ENCODE data around the gene BTBD1. TPM values are rescaled to one million over a fixed set of nuclear protein-coding genes. Genes with fewer than 3 reads are reported as not detected.

Gene BTBD1
- 10 to 100 TPM; 35.9 to 37.0 TPM for total RNA-seq
- 37.5 TPM for polyA plus RNA-seq (2013, experiment 1 of 2)
- 38.6 TPM for polyA plus RNA-seq (2013, experiment 2 of 2)
- long read RNA-seq, experiment 1, transcript BTBD1-201 (8 exons, 3,297 nt): major isoform, 12 of 29 reads
- long read RNA-seq, experiment 1, partial matches to known transcripts: 3 of 29 reads
- long read RNA-seq, experiment 1, other reads (novel, unspliced or antisense): 14 of 29 reads
- long read RNA-seq, experiment 2, transcript BTBD1-201 (8 exons, 3,297 nt): major isoform, 149 of 176 reads
- long read RNA-seq, experiment 2, partial matches to known transcripts: 11 of 176 reads
- long read RNA-seq, experiment 2, other reads (novel, unspliced or antisense): 16 of 176 reads
- long read RNA-seq, experiment 3, transcript BTBD1-201 (8 exons, 3,297 nt): major isoform, 34 of 37 reads
- long read RNA-seq, experiment 3, partial matches to known transcripts: 0 of 37 reads
- long read RNA-seq, experiment 3, other reads (novel, unspliced or antisense): 3 of 37 reads
- long read RNA-seq, experiment 4, partial matches to known transcripts: 1 of 1 reads
- long read RNA-seq, experiment 4, other reads (novel, unspliced or antisense): 0 of 1 reads

GRCh38 chr15:83066734-83067637, at the start of gene BTBD1:
TSS of gene BTBD1 (minus strand) at chr15:83067252. CDS start at chr15:83067151, 101 bp downstream.
- Histone ChIP-seq H3K4me3 (ENCODE audit: low read length) (peak within 1 kb of the TSS; percentile 95), H3K27me3 (ENCODE audit: control insufficient read depth, insufficient read depth, low read length, poor library complexity, severe bottlenecking) (no peaks in the 10 kb centered on the region), H3K9me3 (ENCODE audit: control insufficient read depth, low read length) (peaks cover 5% of the 10 kb centered on the region), H3K36me3 (ENCODE audit: control insufficient read depth, insufficient read depth, low read length) (peaks cover 7% of the 10 kb centered on the region), H3K9ac (ENCODE audit: extremely low read depth, low read length, poor library complexity, severe bottlenecking) (peak within 1 kb of the TSS; percentile 79), H3K4me1 (ENCODE audit: control insufficient read depth, insufficient read depth, low read length) (no peaks in the 10 kb centered on the region), H3K27ac (ENCODE audit: low read depth, low read length) (peak within 1 kb of the TSS; percentile 78)
- Mint-ChIP-seq H3K9me3 (peaks cover 10% of the 10 kb centered on the region), H3K27me3 (ENCODE audit: insufficient read depth) (no peaks in the 10 kb centered on the region), H3K4me3 (peak within 1 kb of the TSS; percentile 80), H3K36me3 (ENCODE audit: low read depth) (no peaks in the 10 kb centered on the region), H3K27ac (peak within 1 kb of the TSS; percentile 83), H3K4me1 (peaks cover 21% of the 10 kb centered on the region)
- peak; percentile 93 for DNase-seq
- TF ChIP-seq, protein P1, sequence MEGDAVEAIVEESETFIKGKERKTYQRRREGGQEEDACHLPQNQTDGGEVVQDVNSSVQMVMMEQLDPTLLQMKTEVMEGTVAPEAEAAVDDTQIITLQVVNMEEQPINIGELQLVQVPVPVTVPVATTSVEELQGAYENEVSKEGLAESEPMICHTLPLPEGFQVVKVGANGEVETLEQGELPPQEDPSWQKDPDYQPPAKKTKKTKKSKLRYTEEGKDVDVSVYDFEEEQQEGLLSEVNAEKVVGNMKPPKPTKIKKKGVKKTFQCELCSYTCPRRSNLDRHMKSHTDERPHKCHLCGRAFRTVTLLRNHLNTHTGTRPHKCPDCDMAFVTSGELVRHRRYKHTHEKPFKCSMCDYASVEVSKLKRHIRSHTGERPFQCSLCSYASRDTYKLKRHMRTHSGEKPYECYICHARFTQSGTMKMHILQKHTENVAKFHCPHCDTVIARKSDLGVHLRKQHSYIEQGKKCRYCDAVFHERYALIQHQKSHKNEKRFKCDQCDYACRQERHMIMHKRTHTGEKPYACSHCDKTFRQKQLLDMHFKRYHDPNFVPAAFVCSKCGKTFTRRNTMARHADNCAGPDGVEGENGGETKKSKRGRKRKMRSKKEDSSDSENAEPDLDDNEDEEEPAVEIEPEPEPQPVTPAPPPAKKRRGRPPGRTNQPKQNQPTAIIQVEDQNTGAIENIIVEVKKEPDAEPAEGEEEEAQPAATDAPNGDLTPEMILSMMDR (conservative IDR thresholded peaks at IDR 0.05): peak; percentile 33
- WGBS, 2 experiments (ENCODE audit: insufficient coverage in 1 of 2, insufficient read length in 1 of 2): 1% methylated on average over 28 to 90 of the region's 90 CpGs

DNA sequence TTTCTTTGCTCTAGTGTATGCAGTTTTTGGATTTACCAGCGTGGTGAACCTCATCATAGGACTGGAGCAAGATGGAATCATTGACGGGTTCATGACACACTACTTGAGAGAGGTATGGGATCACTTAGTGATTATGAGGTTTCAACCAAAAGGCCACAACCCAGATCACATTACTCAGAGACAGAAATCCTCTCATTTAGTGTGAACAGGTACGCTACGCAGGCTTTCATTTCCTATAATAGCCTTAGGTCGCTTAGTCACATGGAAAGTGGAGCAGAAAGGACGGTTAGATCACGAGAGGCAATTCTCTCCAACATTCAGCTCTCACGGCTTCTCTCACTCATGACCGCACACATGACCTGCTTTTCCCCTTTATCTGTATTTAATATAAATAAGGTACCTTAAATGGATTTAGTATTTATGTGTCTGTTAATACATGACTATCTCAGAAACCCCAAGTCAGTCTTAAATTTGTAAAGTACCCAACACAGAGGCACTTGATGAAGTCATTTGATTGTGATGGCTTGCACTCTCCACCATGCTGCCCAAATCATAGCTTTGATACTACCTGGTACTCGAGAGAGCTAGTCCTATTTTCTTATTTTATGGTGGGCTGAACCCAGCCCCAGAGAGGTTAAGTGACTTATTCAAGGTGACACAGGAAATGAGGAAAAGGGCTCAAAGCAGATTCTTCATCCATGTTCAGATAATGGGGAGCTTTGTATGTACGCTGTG, 48.9 kb upstream of the BTBD1 start:
- no peak overlapping the region for H3K9ac ChIP-seq (ENCODE audit: extremely low read depth, low read length, poor library complexity, severe bottlenecking)
- H3K4me1 Mint-ChIP-seq: no peaks in the 10 kb centered on the region
- no peak for DNase-seq
- H3K36me3 ChIP-seq (ENCODE audit: control insufficient read depth, insufficient read depth, low read length): no peaks in the 10 kb centered on the region
- no peaks in the 10 kb centered on the region for H3K9me3 Mint-ChIP-seq
- 94 to 99% methylated on average over 4 to 9 of the region's 11 CpGs for WGBS, 2 experiments (ENCODE audit: insufficient coverage in 1 of 2, insufficient read length in 1 of 2)
- no peak overlapping the region for H3K4me3 ChIP-seq (ENCODE audit: low read length)
- no peaks in the 10 kb centered on the region for H3K4me1 ChIP-seq (ENCODE audit: control insufficient read depth, insufficient read depth, low read length)
- TF ChIP-seq, protein P1 (conservative IDR thresholded peaks at IDR 0.05): no peak
- H3K36me3 Mint-ChIP-seq (ENCODE audit: low read depth): no peaks in the 10 kb centered on the region
- H3K27me3 ChIP-seq (ENCODE audit: control insufficient read depth, insufficient read depth, low read length, poor library complexity, severe bottlenecking): no peaks in the 10 kb centered on the region
- H3K4me3 Mint-ChIP-seq: no peak overlapping the region
- peaks cover 2% of the 10 kb centered on the region for H3K27me3 Mint-ChIP-seq (ENCODE audit: insufficient read depth)
- H3K27ac ChIP-seq (ENCODE audit: low read depth, low read length): no peak overlapping the region
- H3K9me3 ChIP-seq (ENCODE audit: control insufficient read depth, low read length): no peaks in the 10 kb centered on the region
- no peak overlapping the region for H3K27ac Mint-ChIP-seq

DNA sequence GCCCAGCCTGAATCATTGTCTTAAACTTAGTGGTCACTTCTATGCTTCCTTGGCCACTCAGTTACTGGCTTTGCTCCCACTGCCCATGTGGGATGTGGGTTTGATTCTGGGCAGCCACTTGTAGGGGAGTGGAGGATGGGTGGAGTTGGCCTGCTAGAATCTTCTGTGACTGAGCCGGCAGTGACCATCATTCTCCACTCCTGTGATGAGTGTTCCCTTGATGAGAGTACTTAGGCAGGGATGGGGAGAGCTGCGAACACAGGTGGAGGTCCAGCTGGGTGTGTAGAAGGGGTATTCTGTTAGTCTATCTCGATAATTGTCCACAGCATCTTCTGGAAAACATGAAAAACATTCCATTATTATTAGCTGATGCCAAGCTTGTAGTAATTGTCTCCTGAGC, 48.4 kb upstream of the BTBD1 start:
- H3K9ac ChIP-seq (ENCODE audit: extremely low read depth, low read length, poor library complexity, severe bottlenecking): no peak overlapping the region
- no peaks in the 10 kb centered on the region for H3K36me3 ChIP-seq (ENCODE audit: control insufficient read depth, insufficient read depth, low read length)
- H3K9me3 ChIP-seq (ENCODE audit: control insufficient read depth, low read length): no peaks in the 10 kb centered on the region
- WGBS, 2 experiments (ENCODE audit: insufficient coverage in 1 of 2, insufficient read length in 1 of 2): 86 to 96% methylated on average over 1 to 3 of the region's 3 CpGs
- no peak overlapping the region for H3K27ac ChIP-seq (ENCODE audit: low read depth, low read length)
- Mint-ChIP-seq H3K27ac (no peak overlapping the region), H3K4me1 (no peaks in the 10 kb centered on the region), H3K27me3 (ENCODE audit: insufficient read depth) (peaks cover 5% of the 10 kb centered on the region), H3K9me3 (no peaks in the 10 kb centered on the region), H3K36me3 (ENCODE audit: low read depth) (no peaks in the 10 kb centered on the region), H3K4me3 (no peak overlapping the region)
- no peak overlapping the region for H3K4me3 ChIP-seq (ENCODE audit: low read length)
- DNase-seq: no peak
- H3K27me3 ChIP-seq (ENCODE audit: control insufficient read depth, insufficient read depth, low read length, poor library complexity, severe bottlenecking): no peaks in the 10 kb centered on the region
- H3K4me1 ChIP-seq (ENCODE audit: control insufficient read depth, insufficient read depth, low read length): no peaks in the 10 kb centered on the region
- TF ChIP-seq, protein P1 (conservative IDR thresholded peaks at IDR 0.05): no peak

Measured in endodermal cell (in vitro differentiated cells).